ENCODE results near the gene SDF4.

Gene SDF4

GRCh38 chr1:1210726-1211540 lies 20.9 kb downstream of the SDF4 start:
- DNase-seq = peak in 1 of 2 experiments; percentile 13

DNA sequence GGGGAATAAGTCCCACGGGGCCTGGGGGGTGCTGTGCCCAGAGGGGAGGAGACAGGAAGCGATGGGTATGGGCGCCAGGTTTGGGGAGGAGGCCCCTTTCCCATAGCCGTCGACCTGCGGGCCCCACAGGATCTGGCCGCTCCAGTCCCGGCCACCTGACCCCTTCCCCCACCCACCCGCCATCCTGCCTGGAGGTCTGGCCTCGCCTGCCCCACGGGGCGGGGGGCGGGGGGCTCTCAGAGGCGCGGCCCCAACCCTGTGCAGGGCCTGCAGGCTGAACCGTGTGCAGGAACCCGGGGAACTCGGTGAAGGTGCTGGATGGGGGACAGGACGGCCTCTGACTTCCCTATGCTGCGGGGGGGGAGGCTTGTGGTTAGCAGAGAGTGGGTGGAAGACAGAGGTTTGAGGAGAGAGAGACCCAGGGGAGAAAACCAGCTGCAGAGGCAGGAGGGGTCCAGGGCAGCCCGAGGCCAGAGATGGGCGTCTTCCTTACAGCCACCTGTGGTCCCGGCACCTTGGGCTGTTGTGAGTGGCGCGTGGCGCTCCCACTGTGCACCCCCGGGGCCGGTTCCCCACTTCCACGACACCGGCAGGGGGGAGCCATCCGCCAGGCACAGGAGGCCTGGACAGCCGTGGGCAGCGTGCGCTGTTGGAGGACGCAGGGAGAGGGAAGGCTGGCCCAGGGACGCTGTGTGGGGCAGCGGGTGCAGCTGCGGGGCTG lies 22.9 kb downstream of the SDF4 start:
- DNase-seq = peak; percentile 75 to 83

GRCh38 chr1:1207571-1207892 lies 24.3 kb downstream of the SDF4 start:
- no peak for DNase-seq

DNA sequence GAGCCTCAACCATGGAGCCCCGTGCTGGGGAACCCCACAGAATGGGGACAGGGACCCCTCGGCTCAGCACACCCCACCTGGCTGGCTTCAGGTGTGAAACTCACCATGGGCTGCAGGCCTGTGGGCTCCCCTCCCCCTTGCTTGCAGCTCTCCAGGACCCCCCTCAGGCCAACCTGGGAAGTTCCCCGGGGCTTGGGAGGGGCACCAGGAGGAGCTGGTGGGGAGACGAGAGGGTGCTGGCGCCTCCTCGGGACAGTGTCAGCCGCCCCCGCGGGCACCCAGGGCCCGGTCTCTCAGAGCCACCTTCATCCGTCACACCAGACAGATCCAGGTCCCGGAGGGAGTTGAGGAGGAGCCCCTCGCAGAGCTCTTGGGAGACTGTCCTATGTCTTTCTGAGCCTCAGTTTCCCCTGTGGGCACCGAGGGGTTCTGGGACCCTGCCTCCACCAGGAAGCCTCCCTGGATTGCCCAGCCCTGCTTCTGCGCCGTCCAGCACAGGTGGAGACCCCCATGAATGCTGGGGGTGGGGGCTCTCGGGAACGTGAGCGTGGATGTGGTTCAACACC lies 24.8 kb downstream of the SDF4 start:
- peak in 1 of 2 experiments; percentile 58 for DNase-seq

GRCh38 chr1:1206376-1206965 lies 25.3 kb downstream of the SDF4 start, which contains the start of gene TNFRSF18:
TSS of gene TNFRSF18 (minus strand) at chr1:1206592. CDS start at chr1:1206571, 21 bp downstream.
- DNase-seq = peak; percentile 76 to 82

- DNase-seq = peak in 1 of 2 experiments; percentile 38
Measured at GRCh38 chr1:1205769-1206375, 25.9 kb downstream of the SDF4 start.

DNA sequence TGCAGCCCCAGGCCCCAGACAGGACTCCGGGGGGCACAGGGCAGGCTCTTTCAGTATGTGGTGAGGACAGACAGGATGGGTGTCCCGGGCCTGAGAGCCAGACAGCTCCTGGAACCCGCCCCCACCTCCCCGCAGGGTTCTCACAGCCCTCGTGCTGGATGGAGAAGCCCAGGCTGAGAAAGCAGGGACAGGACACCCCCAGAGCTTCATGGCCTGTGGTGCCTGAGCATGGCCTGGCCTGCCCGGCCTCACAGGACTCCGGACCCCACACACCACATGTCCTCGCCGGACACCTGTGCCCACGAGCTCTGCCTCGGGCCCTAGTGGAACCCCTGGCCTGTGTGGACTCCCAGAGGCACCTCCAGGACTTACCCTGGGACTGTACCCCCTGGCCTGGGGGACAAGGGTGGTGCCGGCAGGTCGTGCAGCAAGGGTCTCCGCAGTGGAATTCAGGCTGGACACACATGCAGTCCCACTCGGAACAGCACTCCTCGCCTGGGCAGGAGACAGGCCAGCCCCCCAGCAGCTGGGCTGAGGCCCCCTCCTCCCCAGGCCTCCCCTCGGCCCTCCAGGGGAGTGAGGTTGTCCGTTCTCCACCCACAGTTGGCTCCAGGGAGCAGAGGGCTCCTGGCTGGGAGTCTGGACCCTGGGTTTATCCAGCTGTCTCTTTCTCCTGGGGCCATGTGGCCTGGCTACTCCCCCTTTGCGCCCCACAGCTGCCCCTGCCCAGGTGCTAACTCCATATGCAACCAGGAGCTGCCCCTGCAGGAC lies 26.6 kb downstream of the SDF4 start:
- DNase-seq = peak in 1 of 2 experiments; percentile 38

DNA sequence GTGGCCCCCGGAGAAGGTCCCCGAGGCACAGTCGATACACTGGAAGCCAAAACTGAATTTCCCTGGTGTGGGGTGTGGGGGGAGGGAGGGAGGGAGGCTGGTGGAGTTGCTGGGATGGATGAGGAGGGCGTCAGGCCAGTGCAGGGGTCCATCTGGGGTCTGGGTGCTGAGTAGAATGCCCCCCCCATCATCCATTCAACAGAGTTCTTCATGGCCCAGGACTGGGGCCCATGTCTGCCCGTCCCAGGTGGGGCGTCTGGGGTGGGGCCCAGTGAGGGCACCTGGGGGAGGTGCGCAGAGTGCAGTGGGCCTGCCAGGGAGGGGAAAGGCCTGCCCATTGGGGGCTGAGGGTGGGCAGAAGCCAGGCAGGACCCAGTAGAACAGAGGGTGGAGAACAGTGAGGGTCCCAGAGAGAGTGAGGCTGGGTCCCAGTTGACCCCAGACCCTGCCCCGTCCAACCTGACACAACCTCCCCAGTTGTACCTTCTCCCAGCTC lies 27.3 kb downstream of the SDF4 start:
- no peak for DNase-seq

- DNase-seq = no peak
Measured at GRCh38 chr1:1203561-1204424, 28.0 kb downstream of the SDF4 start.

GRCh38 chr1:1202831-1203560 lies 28.8 kb downstream of the SDF4 start:
- DNase-seq = no peak

GRCh38 chr1:1200876-1201810 lies 30.7 kb downstream of the SDF4 start:
- DNase-seq = peak; percentile 89 to 90

DNA sequence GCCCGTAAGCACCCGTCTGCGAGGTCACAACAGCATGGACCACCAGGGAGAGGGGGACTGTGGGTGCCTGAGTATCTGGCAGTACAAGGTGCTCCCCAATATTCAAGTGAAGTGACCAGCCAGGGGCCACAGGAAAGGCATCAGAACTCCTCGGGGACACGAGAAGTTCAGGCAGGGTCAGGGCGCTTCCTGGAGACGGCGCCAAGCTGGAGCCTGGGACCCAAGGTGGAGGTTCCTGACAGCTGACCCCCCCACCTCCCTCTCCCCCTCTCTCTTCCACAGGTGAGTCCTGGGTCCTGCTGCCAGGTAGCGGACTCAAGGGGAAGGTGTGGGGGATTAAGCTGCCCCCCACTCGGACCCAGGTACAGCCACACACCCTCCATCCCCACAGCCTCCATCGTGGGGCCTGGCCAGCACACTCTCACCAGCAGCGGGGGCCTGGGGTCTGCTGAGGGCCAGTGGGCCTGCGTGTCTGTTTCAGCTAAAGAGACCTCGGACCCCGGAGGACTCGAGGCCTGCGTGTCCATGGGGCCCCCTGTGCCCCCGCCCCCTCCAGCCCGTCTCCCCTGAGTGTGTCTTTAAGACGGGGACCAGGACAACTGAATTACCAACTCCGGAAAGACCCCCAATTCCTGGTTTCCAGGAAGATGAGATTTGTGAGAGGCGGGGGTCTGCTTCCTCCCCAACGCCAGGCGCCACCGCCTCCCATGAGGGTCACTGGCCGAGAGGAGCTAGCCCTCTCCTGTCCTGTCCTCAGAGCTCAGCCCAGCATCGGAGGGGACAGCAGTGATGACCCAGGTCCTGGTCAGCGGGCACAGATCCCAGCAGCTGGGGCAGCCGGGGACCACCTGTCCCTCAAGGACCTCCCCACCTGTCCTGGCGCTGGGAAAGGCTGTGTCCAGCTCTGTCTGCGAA lies 31.6 kb downstream of the SDF4 start:
- DNase-seq = no peak

- no peak for DNase-seq
Measured at GRCh38 chr1:1199141-1199960, 32.5 kb downstream of the SDF4 start.

- no peak for DNase-seq
Measured at GRCh38 chr1:1198423-1199140, 33.2 kb downstream of the SDF4 start.

DNA sequence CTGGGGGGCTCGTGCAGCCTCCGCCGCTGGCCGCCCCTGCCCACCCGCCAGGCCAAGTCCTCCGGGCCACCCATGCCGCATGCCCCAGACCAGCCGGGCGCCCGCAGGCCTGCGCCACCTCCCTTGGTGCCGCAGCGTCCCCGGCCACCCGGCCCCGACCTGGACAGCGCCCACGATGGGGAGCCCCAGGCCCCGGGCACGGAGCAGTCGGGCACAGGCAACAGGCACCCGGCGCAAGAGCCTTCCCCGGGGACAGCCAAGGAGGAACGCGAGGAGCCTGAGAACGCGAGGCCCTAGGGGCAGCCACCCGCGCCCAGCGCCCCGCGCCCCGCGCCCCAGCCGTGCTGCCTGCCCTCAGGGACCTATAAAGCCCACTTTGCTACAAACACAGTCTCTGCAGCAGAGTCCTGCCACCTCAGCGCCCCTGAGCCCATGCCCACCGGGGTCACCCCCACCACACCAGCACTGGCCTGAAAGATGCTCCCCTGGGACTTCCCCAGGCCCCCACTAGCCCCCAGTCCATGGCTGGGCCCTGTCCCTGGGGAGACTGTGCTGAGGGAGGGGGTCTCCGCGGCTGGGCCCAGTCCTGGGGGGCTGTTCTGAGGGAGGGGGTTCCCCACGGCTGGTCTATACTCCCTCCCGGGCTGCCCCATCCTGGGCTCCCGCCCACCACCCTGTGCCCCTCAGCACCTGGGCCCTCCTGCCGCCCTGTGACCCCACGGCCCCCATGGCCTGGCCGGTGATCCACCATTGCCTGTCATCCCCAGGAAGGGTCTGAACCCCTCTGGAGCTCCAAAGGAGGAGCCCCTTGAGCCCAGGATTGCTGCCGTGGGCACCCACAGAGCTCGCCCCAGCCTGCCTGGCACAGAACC lies 34.0 kb downstream of the SDF4 start:
- DNase-seq = no peak

DNA sequence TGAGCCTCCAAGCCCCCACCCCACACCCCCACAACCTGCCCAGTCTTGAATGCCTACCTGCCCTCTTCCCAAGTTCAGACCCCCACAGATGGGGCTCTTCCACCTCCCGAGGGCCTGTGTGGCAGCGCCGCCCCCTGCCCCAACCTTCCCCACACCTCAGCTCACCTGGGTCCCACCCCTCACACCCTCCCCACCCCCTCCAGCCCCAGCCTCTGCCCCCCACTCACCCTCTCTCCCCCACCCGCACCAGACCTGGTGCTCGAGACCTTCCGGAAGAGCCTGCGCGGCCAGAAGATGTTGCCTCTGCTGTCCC lies 34.7 kb downstream of the SDF4 start:
- DNase-seq = no peak

Data from activated CD4-positive, alpha-beta T cell treated with anti-CD3 and anti-CD28 coated beads, Interleukin-2, amount 50 U/mL, for 48 hours (primary cell).